ENCODE data around the gene CDHR2. TPM values are rescaled to one million over a fixed set of nuclear protein-coding genes. Genes with fewer than 3 reads are reported as not detected.

CDHR2 gene
- total RNA-seq, 4 donors from 2014 or later, result 0.15 TPM; not detected in 3

- Histone ChIP-seq H3K4me1 (no peaks in the 10 kb centered on the region), H3K36me3 (no peaks in the 10 kb centered on the region), H3K27me3 (peaks cover 26% of the 10 kb centered on the region), H3K9me3 (no peaks in the 10 kb centered on the region), H3K4me3 (no peak overlapping the region), H3K27ac (no peak overlapping the region)
- ATAC-seq, result no peak
- TF ChIP-seq CTCF (IDR thresholded peaks at IDR 0.05), result no peak
- TF ChIP-seq POLR2A (IDR thresholded peaks at IDR 0.05), result no peak
- no peak for TF ChIP-seq POLR2AphosphoS5 (IDR thresholded peaks at IDR 0.05)
- TF ChIP-seq EP300 (IDR thresholded peaks at IDR 0.05), result no peak
- 93% methylated on average over 5 of the region's 36 CpGs; no CpG with 5 or more reads in 1 of the 2 donors for WGBS, 2 donors (ENCODE audit: low coverage in 1 of 2)
Observed at GRCh38 chr5:176577312-176578176, 28.4 kb downstream of the CDHR2 start.

- Histone ChIP-seq H3K36me3 (no peaks in the 10 kb centered on the region), H3K9me3 (no peaks in the 10 kb centered on the region), H3K27me3 (peaks cover 20% of the 10 kb centered on the region), H3K27ac (no peak overlapping the region), H3K4me3 (no peak overlapping the region), H3K4me1 (no peaks in the 10 kb centered on the region)
- no peak for TF ChIP-seq EP300 (IDR thresholded peaks at IDR 0.05)
- peak in 3 of 4 experiments; percentile 38 to 55 (median 55) for TF ChIP-seq CTCF (IDR thresholded peaks at IDR 0.05)
- no peak for ATAC-seq
- WGBS, 2 donors (ENCODE audit: low coverage in 1 of 2), result 0 to 5% methylated on average over 1 to 3 of the region's 15 CpGs
Observed at GRCh38 chr5:176578391-176578808, 29.3 kb downstream of the CDHR2 start.

- peaks cover 0 to 8% (median 0%) of the 10 kb centered on the region in 3 donors for H3K9me3 ChIP-seq
- H3K36me3 ChIP-seq, result no peaks in the 10 kb centered on the region
- WGBS, 2 donors (ENCODE audit: low coverage in 1 of 2), result 90% methylated on average over 2 of the region's 4 CpGs; no CpG with 5 or more reads in 1 of the 2 donors
- no peak for ATAC-seq
- H3K27ac ChIP-seq, result no peak overlapping the region
- H3K27me3 ChIP-seq, result peaks cover 13% of the 10 kb centered on the region
- H3K4me3 ChIP-seq, result no peak overlapping the region
- TF ChIP-seq POLR2AphosphoS5 (IDR thresholded peaks at IDR 0.05), result no peak
- no peak for TF ChIP-seq CTCF (IDR thresholded peaks at IDR 0.05)
- TF ChIP-seq POLR2A (IDR thresholded peaks at IDR 0.05), result no peak
- no peak for TF ChIP-seq EP300 (IDR thresholded peaks at IDR 0.05)
- no peaks in the 10 kb centered on the region for H3K4me1 ChIP-seq
Observed at GRCh38 chr5:176579323-176579722, 30.2 kb downstream of the CDHR2 start.

- H3K9me3 ChIP-seq, result peaks cover 0 to 25% (median 0%) of the 10 kb centered on the region in 3 donors
- peaks cover 3% of the 10 kb centered on the region for H3K27me3 ChIP-seq
- TF ChIP-seq POLR2AphosphoS5 (IDR thresholded peaks at IDR 0.05) (no peak), EP300 (IDR thresholded peaks at IDR 0.05) (no peak), POLR2A (IDR thresholded peaks at IDR 0.05) (no peak), CTCF (IDR thresholded peaks at IDR 0.05) (no peak)
- no peaks in the 10 kb centered on the region for H3K36me3 ChIP-seq
- ATAC-seq, result no peak
- no peak overlapping the region for H3K4me3 ChIP-seq
- H3K27ac ChIP-seq, result no peak overlapping the region
- H3K4me1 ChIP-seq, result no peaks in the 10 kb centered on the region
- WGBS, 2 donors (ENCODE audit: low coverage in 1 of 2), result 46 to 83% methylated on average over 2 to 6 of the region's 12 CpGs
Observed at GRCh38 chr5:176581361-176581760, 32.2 kb downstream of the CDHR2 start.

- H3K4me3 ChIP-seq, result no peak overlapping the region
- 89% methylated on average over 3 of the region's 4 CpGs for WGBS, 2 donors (ENCODE audit: low coverage in 1 of 2)
- no peaks in the 10 kb centered on the region for H3K4me1 ChIP-seq
- H3K9me3 ChIP-seq, result peaks cover 0 to 25% (median 0%) of the 10 kb centered on the region in 3 donors
- no peaks in the 10 kb centered on the region for H3K36me3 ChIP-seq
- ATAC-seq, result no peak
- H3K27ac ChIP-seq, result no peak overlapping the region
- peaks cover 7% of the 10 kb centered on the region for H3K27me3 ChIP-seq
- TF ChIP-seq POLR2A (IDR thresholded peaks at IDR 0.05) (no peak), POLR2AphosphoS5 (IDR thresholded peaks at IDR 0.05) (no peak), CTCF (IDR thresholded peaks at IDR 0.05) (no peak), EP300 (IDR thresholded peaks at IDR 0.05) (no peak)
Observed at GRCh38 chr5:176583076-176583475, 33.9 kb downstream of the CDHR2 start.
